T-helper 22 cell (primary cell): ENCODE data around the gene LDLR.
"Not testable (repeated sequence)": the region's sequence is repeated elsewhere in the genome, so short reads cannot be mapped to it uniquely, and the experiment has no call there.

ENCODE experiments used
- DNase-seq: peaks from one replicate; pipeline ENCODE4 v3.0.0-alpha.2; 2020; ENCODE audit warnings: low read depth

The LDLR gene

DNA sequence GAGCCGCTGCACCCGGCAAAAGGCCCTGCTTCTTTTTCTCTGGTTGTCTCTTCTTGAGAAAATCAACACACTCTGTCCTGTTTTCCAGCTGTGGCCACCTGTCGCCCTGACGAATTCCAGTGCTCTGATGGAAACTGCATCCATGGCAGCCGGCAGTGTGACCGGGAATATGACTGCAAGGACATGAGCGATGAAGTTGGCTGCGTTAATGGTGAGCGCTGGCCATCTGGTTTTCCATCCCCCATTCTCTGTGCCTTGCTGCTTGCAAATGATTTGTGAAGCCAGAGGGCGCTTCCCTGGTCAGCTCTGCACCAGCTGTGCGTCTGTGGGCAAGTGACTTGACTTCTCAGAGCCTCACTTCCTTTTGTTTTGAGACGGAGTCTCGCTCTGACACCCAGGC is 17.2 kb downstream of the LDLR start:
- DNase-seq, result no peak

DNA sequence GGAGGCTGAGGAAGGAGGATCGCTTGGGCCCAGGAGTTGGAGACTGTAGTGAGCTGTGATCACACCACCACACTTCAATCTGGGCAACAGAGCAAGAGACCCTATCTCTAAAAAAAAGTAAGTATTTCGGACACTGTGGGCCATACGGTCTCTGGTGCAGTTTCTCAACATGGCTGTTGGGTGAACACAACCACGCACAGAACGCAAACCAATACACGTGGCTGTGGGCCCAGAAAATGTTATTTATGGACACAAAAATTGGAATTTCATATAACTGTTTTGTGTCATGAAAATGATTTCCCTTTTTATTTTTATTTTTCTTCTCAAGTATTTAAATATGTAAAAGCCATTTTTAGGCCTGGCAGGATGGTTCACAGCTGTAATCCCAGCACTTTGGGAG is 19.5 kb downstream of the LDLR start:
- no peak for DNase-seq

DNA sequence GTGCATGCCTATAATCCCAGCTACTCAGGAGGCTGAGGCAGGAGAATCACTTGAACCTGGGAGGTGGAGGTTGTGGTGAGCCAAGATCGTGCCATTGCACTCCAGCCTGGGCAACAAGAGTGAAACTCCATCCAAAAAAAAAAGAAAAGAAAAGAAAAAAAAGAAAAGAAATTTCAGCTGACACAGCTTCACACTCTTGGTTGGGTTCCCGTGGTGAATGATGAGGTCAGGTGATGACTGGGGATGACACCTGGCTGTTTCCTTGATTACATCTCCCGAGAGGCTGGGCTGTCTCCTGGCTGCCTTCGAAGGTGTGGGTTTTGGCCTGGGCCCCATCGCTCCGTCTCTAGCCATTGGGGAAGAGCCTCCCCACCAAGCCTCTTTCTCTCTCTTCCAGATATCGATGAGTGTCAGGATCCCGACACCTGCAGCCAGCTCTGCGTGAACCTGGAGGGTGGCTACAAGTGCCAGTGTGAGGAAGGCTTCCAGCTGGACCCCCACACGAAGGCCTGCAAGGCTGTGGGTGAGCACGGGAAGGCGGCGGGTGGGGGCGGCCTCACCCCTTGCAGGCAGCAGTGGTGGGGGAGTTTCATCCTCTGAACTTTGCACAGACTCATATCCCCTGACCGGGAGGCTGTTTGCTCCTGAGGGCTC is 22.0 kb downstream of the LDLR start:
- no peak for DNase-seq

DNA sequence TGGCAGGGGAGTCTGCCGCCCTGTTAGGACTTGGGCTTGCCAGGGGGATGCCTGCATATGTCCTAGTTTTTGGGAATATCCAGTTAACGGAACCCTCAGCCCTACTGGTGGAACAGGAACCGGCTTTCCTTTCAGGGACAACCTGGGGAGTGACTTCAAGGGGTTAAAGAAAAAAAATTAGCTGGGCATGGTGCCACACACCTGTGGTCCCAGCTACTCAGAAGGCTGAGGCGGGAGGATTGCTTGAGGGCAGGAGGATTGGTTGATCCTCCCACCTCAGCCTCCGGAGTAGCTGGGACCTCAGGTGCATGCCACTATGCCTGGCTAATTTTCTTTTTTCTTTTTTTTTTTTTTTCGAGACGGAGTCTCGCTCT is 22.5 kb downstream of the LDLR start:
- no peak for DNase-seq

DNA sequence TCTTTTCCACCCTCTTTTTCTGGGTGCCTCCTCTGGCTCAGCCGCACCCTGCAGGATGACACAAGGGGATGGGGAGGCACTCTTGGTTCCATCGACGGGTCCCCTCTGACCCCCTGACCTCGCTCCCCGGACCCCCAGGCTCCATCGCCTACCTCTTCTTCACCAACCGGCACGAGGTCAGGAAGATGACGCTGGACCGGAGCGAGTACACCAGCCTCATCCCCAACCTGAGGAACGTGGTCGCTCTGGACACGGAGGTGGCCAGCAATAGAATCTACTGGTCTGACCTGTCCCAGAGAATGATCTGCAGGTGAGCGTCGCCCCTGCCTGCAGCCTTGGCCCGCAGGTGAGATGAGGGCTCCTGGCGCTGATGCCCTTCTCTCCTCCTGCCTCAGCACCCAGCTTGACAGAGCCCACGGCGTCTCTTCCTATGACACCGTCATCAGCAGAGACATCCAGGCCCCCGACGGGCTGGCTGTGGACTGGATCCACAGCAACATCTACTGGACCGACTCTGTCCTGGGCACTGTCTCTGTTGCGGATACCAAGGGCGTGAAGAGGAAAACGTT is 24.0 kb downstream of the LDLR start:
- no peak for DNase-seq

DNA sequence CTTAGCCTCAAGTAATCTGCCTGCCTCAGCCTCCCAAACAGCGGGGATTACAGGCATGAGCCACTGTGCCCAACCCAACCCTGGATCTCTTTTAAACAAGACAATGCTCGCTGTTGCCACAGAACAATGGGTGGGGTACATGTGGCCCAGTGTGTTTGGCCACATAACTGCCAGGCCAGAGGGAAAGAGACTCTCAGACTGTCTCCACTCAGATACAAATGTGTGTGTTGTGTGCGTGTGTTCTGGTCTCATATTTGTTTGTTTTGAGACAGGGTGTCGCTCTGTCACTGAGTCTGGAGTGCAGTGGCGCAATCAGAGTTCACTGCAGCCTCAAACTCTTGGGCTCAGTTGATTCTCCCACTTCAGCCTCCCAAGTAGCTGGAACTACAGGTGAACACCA is 25.8 kb downstream of the LDLR start:
- DNase-seq, result no peak

DNA sequence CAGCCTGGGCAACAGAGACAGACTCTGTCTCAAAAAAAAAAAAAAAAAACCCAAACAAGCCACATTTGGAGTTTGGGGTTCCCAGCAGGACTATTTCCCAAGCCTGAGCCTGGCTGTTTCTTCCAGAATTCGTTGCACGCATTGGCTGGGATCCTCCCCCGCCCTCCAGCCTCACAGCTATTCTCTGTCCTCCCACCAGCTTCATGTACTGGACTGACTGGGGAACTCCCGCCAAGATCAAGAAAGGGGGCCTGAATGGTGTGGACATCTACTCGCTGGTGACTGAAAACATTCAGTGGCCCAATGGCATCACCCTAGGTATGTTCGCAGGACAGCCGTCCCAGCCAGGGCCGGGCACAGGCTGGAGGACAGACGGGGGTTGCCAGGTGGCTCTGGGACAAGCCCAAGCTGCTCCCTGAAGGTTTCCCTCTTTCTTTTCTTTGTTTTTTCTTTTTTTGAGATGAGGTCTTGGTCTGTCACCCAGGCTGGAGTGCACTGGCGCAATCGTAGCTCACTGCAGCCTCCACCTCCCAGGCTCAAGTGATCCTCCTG is 26.7 kb downstream of the LDLR start:
- DNase-seq, result no peak

DNA sequence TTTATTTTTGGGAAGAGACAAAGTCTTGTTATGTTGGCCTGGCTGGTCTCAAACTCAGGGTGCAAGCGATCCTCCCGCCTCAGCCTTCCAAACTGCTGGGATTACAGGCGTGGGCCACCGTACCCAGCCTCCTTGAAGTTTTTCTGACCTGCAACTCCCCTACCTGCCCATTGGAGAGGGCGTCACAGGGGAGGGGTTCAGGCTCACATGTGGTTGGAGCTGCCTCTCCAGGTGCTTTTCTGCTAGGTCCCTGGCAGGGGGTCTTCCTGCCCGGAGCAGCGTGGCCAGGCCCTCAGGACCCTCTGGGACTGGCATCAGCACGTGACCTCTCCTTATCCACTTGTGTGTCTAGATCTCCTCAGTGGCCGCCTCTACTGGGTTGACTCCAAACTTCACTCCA is 27.2 kb downstream of the LDLR start:
- no peak for DNase-seq

DNA sequence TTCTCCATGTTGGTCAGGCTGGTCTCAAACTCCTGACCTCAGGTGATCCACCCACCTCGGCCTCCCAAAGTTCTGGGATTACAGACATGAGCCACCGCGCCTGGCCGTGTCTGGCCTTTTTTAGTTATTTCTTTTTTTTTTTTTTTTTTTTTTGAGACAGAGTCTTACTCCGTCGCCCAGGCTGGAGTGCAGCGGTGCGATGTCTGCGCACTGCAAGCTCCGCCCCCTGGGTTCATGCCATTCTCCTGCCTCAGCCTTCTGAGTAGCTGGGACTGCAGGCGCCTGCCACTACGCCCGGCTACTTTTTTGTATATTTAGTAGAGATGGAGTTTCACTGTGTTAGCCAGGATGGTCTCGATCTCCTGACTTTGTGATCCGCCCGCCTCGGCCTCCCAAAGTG is 32.7 kb downstream of the LDLR start:
- not testable (repeated sequence) for DNase-seq

DNA sequence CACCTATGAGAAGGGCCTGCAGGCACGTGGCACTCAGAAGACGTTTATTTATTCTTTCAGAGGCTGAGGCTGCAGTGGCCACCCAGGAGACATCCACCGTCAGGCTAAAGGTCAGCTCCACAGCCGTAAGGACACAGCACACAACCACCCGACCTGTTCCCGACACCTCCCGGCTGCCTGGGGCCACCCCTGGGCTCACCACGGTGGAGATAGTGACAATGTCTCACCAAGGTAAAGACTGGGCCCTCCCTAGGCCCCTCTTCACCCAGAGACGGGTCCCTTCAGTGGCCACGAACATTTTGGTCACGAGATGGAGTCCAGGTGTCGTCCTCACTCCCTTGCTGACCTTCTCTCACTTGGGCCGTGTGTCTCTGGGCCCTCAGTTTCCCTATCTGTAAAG is 33.9 kb downstream of the LDLR start:
- DNase-seq, result no peak

DNA sequence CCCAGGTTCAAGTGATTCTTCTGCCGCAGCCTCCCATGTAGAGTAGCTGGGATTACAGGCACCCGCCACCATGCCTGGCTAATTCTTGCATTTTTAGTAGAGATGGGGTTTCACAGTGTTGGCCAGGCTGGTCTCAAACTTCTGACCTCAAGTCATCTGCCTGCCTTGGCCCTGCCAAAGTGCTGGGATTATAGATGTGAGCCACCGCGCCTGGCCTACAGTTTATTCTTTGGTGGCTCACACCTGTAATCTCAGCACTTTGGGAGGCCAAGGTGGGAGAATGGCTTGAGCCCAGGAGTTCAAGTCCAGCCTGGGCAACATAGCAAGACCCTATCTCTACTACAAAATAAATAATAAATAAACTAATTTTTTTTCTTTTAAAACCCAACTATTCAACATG is 34.9 kb downstream of the LDLR start:
- not testable (repeated sequence) for DNase-seq

DNA sequence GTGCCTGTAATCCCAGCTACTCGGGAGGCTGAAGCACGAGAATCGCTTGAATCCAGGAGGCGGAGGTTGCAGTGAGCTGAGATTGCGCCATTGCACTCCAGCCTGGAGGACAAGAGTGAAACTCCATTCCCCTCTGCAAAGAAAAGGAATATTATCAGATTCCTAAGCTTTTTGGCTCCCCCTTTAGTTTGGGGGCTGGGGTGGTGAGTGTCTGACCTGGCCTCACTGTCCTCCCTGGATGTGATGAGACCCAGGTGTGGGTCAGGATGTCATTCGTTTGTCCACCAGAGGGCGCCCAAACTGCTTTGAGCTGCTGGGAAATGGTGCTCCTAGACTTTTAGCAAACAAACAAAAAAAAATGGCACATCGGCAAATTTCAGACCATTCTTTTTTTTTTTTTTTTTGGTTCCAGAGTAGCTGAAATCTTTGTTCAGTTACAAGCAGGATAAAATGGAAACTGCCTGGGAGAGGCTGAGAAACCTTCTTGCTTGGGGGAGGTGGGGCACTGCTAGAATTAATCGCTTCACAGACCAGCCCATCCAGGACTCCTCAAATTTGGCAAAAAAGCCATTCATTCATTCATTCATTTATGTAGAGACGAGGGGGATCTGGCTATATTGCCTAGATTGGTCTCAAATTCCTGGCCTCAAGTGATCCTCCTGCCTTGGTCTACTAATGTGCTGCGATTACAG is 36.9 kb downstream of the LDLR start:
- peak; percentile 31 for DNase-seq

DNA sequence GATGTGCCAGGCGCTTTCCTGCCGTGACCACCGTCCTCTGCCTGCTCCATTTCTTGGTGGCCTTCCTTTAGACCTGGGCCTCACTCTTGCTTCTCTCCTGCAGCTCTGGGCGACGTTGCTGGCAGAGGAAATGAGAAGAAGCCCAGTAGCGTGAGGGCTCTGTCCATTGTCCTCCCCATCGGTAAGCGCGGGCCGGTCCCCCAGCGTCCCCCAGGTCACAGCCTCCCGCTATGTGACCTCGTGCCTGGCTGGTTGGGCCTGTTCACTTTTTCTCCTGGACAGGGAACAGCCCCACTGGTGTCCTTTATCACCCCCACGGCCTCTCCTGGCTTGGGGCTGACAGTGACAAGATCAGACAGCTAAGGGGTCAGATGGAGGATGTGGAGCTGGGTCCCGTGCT is 38.6 kb downstream of the LDLR start:
- no peak for DNase-seq

DNA sequence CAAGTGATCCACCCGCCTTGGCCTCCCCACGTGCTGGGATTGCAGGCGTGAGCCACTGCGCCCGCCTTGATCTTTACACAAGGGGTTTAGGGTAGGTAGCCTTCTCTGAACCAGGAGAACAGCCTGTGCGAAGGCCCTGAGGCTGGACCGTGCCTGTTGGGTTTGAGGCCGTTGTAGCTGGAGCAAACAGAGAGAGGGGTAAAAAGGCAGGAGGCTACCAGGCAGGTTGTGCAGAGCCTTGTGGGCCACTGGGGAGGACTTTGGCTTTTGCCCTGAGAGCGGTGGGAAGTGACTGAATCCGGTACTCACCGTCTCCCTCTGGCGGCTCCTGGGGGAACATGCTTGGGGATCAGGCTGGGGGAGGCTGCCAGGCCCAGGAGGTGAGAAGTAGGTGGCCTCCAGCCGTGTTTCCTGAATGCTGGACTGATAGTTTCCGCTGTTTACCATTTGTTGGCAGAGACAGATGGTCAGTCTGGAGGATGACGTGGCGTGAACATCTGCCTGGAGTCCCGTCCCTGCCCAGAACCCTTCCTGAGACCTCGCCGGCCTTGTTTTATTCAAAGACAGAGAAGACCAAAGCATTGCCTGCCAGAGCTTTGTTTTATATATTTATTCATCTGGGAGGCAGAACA is 41.7 kb downstream of the LDLR start:
- peak; percentile 27 for DNase-seq

DNA sequence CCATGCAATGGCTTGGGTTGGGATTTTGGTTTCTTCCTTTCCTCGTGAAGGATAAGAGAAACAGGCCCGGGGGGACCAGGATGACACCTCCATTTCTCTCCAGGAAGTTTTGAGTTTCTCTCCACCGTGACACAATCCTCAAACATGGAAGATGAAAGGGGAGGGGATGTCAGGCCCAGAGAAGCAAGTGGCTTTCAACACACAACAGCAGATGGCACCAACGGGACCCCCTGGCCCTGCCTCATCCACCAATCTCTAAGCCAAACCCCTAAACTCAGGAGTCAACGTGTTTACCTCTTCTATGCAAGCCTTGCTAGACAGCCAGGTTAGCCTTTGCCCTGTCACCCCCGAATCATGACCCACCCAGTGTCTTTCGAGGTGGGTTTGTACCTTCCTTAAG is 42.2 kb downstream of the LDLR start:
- DNase-seq, result no peak

DNA sequence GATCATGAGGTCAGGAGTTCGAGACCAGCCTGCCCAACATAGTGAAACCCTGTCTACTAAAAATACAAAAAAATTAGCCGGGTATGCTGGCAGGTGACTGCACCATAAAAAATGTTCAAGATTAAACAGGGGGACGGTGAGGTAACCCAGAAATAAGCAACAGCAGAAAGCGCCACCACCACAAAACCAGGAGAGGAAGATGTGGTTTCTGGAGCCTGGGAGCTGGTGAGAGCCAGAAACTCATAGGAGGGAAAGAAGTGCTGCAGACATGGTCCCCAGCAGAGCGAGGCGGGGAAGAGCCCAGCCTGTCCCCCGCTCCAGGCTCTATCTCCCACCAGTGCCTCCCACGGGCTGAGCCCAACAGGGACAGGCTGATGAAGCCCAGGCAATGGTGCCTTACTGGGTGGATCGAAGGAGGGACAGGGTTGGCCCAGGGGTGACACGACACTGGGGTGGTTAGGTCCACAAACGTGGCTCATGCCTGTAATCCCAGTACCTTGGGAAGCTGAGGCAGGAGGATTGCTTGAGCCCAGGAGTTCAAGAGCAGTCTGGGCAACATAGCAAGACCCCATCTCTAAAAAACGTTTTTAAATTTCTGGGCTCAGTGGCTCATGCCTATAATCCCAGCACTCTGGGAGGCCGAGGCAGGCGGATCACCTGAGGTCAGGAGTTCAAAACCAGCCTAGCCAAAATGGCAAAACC is 47.3 kb downstream of the LDLR start:
- no peak for DNase-seq

DNA sequence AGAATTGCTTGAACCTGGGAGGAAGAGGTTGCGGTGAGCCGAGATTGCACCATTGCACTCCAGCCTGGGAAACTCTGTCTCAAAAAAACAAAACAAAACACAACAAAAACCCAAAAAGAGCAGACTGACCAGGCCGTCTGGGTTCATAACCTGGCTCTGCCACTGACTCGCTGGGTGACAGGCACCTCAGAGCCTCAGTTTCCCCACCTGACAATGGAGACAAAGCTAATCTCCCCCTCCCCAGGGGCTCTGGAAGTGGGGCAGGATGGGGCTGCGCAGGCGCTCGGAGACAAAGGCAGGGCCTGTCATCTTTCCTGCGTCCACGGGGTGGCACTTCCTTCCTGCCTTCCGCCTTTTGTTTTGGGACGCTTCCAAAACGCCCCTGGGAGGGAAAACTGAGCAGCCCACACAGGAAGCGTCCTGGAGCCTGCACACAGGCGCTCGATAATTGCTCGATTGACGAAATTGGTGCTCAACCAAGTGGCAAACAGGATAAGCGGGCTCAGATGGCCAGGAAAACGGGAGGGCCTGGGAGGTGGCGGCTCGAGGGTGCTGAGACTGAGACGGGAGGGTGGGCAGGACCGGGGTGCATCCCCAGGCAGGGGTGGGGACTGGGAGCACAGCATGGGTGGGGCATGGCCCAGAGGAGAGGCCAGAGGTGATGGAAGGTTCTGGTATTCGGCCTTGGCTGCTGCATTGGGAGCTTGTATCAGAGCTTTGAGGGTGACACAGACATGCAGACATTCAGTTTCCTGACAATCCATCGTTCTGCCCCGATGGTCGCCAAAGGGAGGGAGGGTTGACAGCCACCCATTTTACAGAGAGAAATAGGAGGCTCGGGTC is 48.5 kb downstream of the LDLR start:
- peak; percentile 34 for DNase-seq

DNA sequence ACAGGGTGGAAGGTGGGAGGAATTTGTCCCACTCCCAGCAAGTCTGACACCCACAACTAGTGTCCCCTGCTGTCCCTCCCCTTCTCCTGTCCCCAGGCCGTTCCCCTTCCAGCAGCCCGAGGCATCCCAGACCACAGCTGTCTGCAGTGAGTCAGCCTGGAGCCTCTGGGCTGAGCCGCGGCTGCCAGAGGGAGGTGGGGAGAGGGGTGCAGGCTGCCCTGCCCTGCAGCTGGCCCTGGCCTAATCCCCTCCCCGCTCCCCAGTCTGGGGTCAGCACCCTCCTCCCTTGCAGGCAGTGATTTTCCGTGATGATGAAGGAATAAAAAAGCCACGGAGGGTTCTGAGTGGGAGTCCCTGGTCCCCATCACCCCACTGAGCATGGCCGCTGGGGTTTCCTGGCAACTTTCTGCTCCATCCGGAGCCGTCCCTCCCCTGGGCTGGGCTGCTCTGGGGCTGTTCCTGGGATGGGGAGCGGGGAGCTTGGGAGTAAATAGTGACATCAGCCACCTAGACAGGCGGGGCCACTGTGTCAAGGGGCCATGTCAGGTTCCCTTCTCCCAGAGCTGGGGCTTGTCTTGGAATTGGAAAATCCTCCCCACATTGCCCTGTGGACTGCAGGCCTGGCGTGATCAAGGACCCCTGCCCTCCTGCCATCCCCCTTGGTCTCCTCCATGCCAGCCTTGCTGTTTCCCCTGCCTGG is 49.5 kb downstream of the LDLR start:
- DNase-seq, result no peak

DNA sequence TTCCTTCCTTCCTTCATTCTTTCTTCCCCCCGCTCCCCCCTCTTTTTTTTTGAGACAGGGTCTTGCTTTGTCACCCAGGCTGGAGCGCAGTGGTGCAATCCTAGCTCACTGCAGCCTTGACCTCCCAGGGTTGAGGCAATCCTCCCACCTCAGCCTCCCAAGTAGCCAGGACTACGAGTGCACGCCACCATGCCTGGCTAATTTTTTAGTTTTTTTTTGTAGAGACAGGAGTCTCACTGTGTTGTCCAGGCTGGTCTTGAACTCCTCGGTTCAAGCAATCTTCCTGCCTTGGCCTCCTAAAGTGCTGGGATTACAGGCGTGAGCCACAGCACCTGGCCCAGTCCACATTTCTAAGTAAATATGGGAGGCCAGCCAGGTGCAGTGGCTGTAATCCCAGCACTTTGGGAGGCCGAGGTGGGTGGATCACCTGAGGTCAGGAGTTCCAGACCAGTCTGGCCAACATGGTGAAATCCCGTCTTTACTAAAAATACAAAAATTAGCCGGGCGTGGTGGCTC is 50.8 kb downstream of the LDLR start:
- not testable (repeated sequence) for DNase-seq

DNA sequence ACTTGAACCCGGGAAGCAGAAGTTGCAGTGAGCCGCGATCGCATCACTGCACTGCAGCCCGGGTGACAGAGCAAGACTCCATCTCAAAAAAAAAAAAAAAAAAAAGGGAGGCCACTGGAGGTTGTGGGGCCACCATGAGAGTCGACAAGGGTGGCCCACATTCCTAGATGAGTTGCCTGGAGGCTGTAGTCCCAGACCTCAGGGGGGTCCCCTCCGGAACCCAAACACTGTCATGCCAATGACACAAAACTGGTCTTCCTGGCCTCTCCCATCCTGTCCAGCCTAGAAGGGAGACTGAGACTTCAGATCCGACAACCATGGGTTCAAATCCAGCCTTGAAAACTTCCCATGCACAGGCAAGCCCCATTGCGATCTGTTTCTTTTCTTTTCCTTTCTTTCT is 51.6 kb downstream of the LDLR start:
- DNase-seq, result no peak
